K562 (cell line): ENCODE results near the gene LCE3A. TPM values are rescaled to one million over a fixed set of nuclear protein-coding genes. Genes with fewer than 3 reads are reported as not detected.
"Not testable (repeated sequence)": the region's sequence is repeated elsewhere in the genome, so short reads cannot be mapped to it uniquely, and the experiment has no call there.

Experiments
- ATAC-seq: fragments of 200-7000 bp; cut with Tn5 transposase; 3 replicates; pipeline ENCODE4 v1.9.1; 2020; ENCODE audit warnings: moderate library complexity
- BruUV-seq: library from RNA; stranded (reverse); fragments of 400-500 nt; replicated peaks from 2 replicates; lab custom pipeline; 2021; lab: Mats Ljungman, UMichigan
- CTCF ChIA-PET: fragments of 300-600 bp; formaldehyde crosslinking; extraction: SDS; loops from one replicate; lab custom pipeline; 2021; ENCODE audit warnings: low intra/inter-chr PET ratio; lab: Yijun Ruan, JAX
- POLR2A ChIA-PET: fragments of 300-600, 350-650 bp; sonication (Branson Sonifier 250); formaldehyde crosslinking; extraction: SDS; loops from one replicate; lab custom pipeline; 2021; ENCODE audit warnings: antibody characterized with exemption, inconsistent platforms; lab: Yijun Ruan, JAX
- DNase-seq, 4 experiments: peaks; one replicate each; pipeline versions ENCODE4 v3.0.0 to v3.0.0-alpha.2; 2011 to 2018; ENCODE audit warnings: low spot score in 3 of 4, mixed read lengths in 3 of 4; ENCODE audit errors: extremely low read depth in 1 of 4
- FAIRE-seq: peaks from 2 replicates; lab custom pipeline; 2011; peaks lifted over from hg19 to GRCh38; lab: Jason Lieb, UNC
- H2AFZ ChIP-seq: 2 replicates; pipeline ENCODE4 v1.6.0; 2011; ENCODE audit warnings: low read depth, low read length, control low read depth, inconsistent platforms
- H3K27ac ChIP-seq: fragments of 200-600 bp; 3 replicates; pipeline ENCODE4 v1.8.0; 2011; ENCODE audit warnings: low read depth, mild to moderate bottlenecking, control low read depth, inconsistent platforms, low read length, moderate library complexity, mixed read lengths; ENCODE audit errors: extremely low read depth
- H3K27me3 ChIP-seq, 2 experiments: fragments of 300-600 bp in 1 of 2; 2 replicates in 1 of 2; 3 replicates in 1 of 2; pipeline versions ENCODE4 v1.6.0 to v1.8.0; 2011; ENCODE audit warnings: inconsistent platforms in 2 of 2, low read length in 2 of 2, mild to moderate bottlenecking in 1 of 2, mixed read lengths in 1 of 2, moderate library complexity in 1 of 2; ENCODE audit not compliant: control insufficient read depth in 2 of 2, insufficient read depth in 2 of 2
- H3K36me3 ChIP-seq: fragments of 300-600 bp; 3 replicates; pipeline ENCODE4 v1.8.0; 2011; ENCODE audit warnings: mild to moderate bottlenecking, low read length, inconsistent platforms; ENCODE audit not compliant: control insufficient read depth, insufficient read depth
- H3K4me1 ChIP-seq, 2 experiments: fragments of 200-600 bp in 1 of 2; replicated peaks in 1 of 2; 2 replicates in 1 of 2; 3 replicates in 1 of 2; pipeline versions ENCODE4 v1.5.1 to v1.8.0; 2011; ENCODE audit warnings: inconsistent platforms in 2 of 2, low read length in 2 of 2, mild to moderate bottlenecking in 1 of 2, mixed read lengths in 1 of 2, moderate library complexity in 1 of 2; ENCODE audit not compliant: control insufficient read depth in 2 of 2, insufficient read depth in 2 of 2
- H3K4me2 ChIP-seq: 2 replicates; pipeline ENCODE4 v1.6.1; 2011; ENCODE audit warnings: low read length, control low read depth, inconsistent platforms, mixed read lengths; ENCODE audit not compliant: insufficient read depth
- H3K4me3 ChIP-seq: fragments of 200-600 bp; sonication (generic), shearing (Covaris generic); 2 replicates; pipeline ENCODE4 v1.5.1; 2016; ENCODE audit warnings: control low read depth, inconsistent platforms
- H3K79me2 ChIP-seq: fragments of 200-600 bp; 3 replicates; pipeline ENCODE4 v1.8.0; 2011; ENCODE audit warnings: low read length, inconsistent platforms; ENCODE audit not compliant: control insufficient read depth, insufficient read depth
- H3K9ac ChIP-seq, 2 experiments: 2 replicates each; pipeline versions ENCODE4 v1.6.0 to v1.6.1; 2011; ENCODE audit warnings: low read depth in 2 of 2, low read length in 2 of 2, control low read depth in 1 of 2, inconsistent platforms in 1 of 2, mild to moderate bottlenecking in 1 of 2, mixed read lengths in 1 of 2; ENCODE audit not compliant: insufficient read depth in 1 of 2
- H3K9me1 ChIP-seq: one replicate; pipeline ENCODE4 v1.6.0; 2011; ENCODE audit warnings: inconsistent platforms, mild to moderate bottlenecking, low read length, moderate library complexity; ENCODE audit not compliant: control insufficient read depth, insufficient read depth
- H3K9me3 ChIP-seq: replicated peaks from 2 replicates; pipeline ENCODE4 v1.5.1; 2011; ENCODE audit warnings: low read depth, low read length, inconsistent platforms; ENCODE audit not compliant: control insufficient read depth, insufficient read depth
- H4K20me1 ChIP-seq: replicated peaks from 2 replicates; pipeline ENCODE4 v1.6.1; 2011; ENCODE audit warnings: low read length, inconsistent platforms, mixed read lengths; ENCODE audit not compliant: control insufficient read depth, insufficient read depth
- CHD1 ChIP-seq: fragments of 200-600 bp; sonication (generic); IDR thresholded peaks from one replicate; pipeline ENCODE4 v1.6.1; 2012; ENCODE audit warnings: mild to moderate bottlenecking, moderate library complexity, low read length, inconsistent platforms
- MTA1 ChIP-seq: fragments of 450-650 bp; IDR thresholded peaks from 2 replicates; pipeline ENCODE4 v1.6.1; 2017; ENCODE audit warnings: borderline replicate concordance
- NR1H2 ChIP-seq: sonication (generic); formaldehyde crosslinking; IDR thresholded peaks from 2 replicates; pipeline ENCODE4 v1.4.0; 2020; ENCODE audit warnings: mild to moderate bottlenecking, missing genetic modification reagents
- SP1 ChIP-seq: sonication (generic); formaldehyde crosslinking; IDR thresholded peaks from 2 replicates; pipeline ENCODE4 v1.8.1; 2022; ENCODE audit warnings: mild to moderate bottlenecking, missing genetic modification reagents
- ZNF146 ChIP-seq: IDR thresholded peaks from one replicate; pipeline ENCODE4 v1.6.1; 2018; ENCODE audit warnings: missing compliant biosample characterization; ENCODE audit not compliant: unreplicated experiment
- ZNF24 ChIP-seq: fragments of 450-650 bp; IDR thresholded peaks from 2 replicates; pipeline ENCODE4 v1.6.1; 2016
- ZNF347 ChIP-seq: fragments of 450-650 bp; formaldehyde crosslinking; IDR thresholded peaks from 2 replicates; pipeline ENCODE4 v1.4.0; 2020; ENCODE audit warnings: low read depth, mild to moderate bottlenecking, moderate library complexity
- ZNF764 ChIP-seq: fragments of 250-450 bp; sonication (Bioruptor Pico); IDR thresholded peaks from 2 replicates; pipeline ENCODE4 v1.4.0; 2020; ENCODE audit warnings: low read depth, mild to moderate bottlenecking, moderate library complexity
- ZNF77 ChIP-seq: fragments of 250-450 bp; sonication (Bioruptor Pico); IDR thresholded peaks from 2 replicates; pipeline ENCODE4 v1.5.0; 2020
- WGBS: fragments of 100-300 bp; shearing (Covaris generic); methylation state at CpG from one replicate; pipeline ENCODE4 v1.1.6; 2016; ENCODE audit warnings: low coverage, mixed read lengths; ENCODE audit not compliant: insufficient coverage; ENCODE audit errors: missing lambda C conversion rate; 5-methylcytosine and 5-hydroxymethylcytosine counted together
- in situ Hi-C: fragments of 300-500 bp; cut with MboI; formaldehyde crosslinking; loops from 4 replicates; pipeline ENCODE4 v1.15.0; 2018; ENCODE audit warnings: inconsistent platforms, mixed read lengths
- intact Hi-C: fragments of 100-400 bp; cut with micrococcal nuclease; formaldehyde crosslinking; loops from 2 replicates; pipeline ENCODE4 v1.14.2; 2022
- polyA plus RNA-seq, 8 experiments: library from polyadenylated mRNA; depleted of rRNA in 4 of 8; stranded (reverse) in 5 of 8; unstranded in 3 of 8; fragments of >200 nt; fragmentation: Nextera tagmentation in 2 of 8; fragmentation: Illumina TruSeq in 1 of 8; extraction: Ambion mirVana in 2 of 8; extraction: Trizol in 1 of 8; gene quantifications; 2 replicates each; pipeline versions ENCODE4 v1.2.1 to v1.2.3, GENCODE V29; 2011 to 2014; ENCODE audit warnings: inconsistent platforms in 1 of 8, missing spikeins in 1 of 8
- total RNA-seq, 7 experiments: library from RNA; depleted of rRNA in 6 of 7; stranded (reverse); fragments of >200 nt in 6 of 7; fragmentation: Illumina TruSeq in 2 of 7; extraction: Trizol in 2 of 7; gene quantifications; 2 replicates each; pipeline versions ENCODE4 v1.2.1 to v1.2.3, GENCODE V29; 2011 to 2021; ENCODE audit warnings: low replicate concordance in 1 of 7
- TF ChIP-seq, protein P1 (sequence below): fragments of 250-450 bp; sonication (Bioruptor Pico); IDR thresholded peaks from 2 replicates; pipeline ENCODE4 v1.4.0; 2020; ENCODE audit warnings: borderline replicate concordance

LCE3A gene
- total and polyA plus RNA-seq, 9 of the 15 experiments (the other 6 are each of a cell fraction or from before 2014, with no cell fraction given): not detected

DNA sequence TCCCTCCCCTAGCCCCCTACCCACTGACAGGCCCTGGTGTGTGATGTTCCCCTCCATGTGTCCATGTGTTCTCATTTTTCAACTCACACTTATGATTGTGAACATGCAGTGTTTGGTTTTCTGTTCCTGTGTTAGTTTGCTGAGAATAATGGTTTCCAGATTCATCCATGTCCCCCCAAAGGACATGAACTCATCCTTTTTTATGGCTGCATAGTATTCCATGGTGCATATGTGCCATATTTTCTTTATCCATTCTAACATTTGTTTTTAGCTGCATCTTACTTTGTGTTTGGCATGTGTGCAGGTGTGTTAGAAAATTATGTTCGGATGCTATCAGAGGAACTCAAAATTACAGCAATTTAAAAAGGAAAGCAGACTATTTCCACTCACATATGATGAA lies 43.3 kb upstream of the LCE3A start:
- H3K4me2 ChIP-seq, POLR2A ChIA-PET, H4K20me1 ChIP-seq, H3K9ac ChIP-seq, H3K79me2 ChIP-seq, H3K36me3 ChIP-seq, BruUV-seq, in situ Hi-C loops, H3K4me3 ChIP-seq, H2AFZ ChIP-seq, intact Hi-C loops, H3K9me3 ChIP-seq, CTCF ChIA-PET: not testable (repeated sequence)
- peak; percentile 54 for TF ChIP-seq ZNF146 (CRISPR knock-in tag)
- TF ChIP-seq, all 486 proteins: peak for 1; not testable (repeated sequence) for 485
- not testable (repeated sequence) for DNase-seq, H3K27me3 ChIP-seq, FAIRE-seq, ATAC-seq, H3K9me1 ChIP-seq, H3K27ac ChIP-seq, H3K4me1 ChIP-seq
- WGBS: 0% methylated on average over 1 of the region's 1 CpG

DNA sequence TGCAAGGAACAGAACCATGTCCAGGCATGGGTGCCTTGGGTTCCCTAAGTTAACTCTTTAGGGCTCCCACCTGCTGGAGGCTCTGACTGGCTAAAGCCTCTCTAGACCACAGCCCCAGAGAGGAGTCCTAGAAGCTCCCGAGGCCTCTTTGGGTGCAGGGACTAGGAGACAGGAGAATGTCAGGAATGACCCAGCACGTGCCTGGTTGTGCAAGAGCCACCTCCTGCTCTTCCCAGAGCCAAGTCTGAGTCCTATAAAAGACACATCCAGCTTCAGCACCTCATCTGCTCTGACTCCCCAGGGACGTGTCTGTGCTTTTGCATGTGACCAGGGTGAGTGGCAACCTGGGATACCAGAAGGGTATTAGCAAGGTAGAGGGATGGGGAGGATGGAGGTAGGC lies 40.2 kb upstream of the LCE3A start, which contains the start of gene LCE2D:
Gene LCE2D, plus strand, starts transcription at position 283 of the 400 bp plus-strand sequence. CDS start 726 bp downstream, outside the sequence.
- Histone ChIP-seq H2AFZ (no peak within 1 kb of the TSS), H3K79me2 (no peaks in the 10 kb centered on the region), H3K27ac (no peak within 1 kb of the TSS), H3K4me1 (no peaks in the 10 kb centered on the region), H3K4me3 (no peak within 1 kb of the TSS), H3K4me2 (no peak within 1 kb of the TSS), H3K9me3 (no peaks in the 10 kb centered on the region), H3K36me3 (no peaks in the 10 kb centered on the region), H3K27me3 (no peaks in the 10 kb centered on the region), H4K20me1 (no peaks in the 10 kb centered on the region), H3K9ac (no peak within 1 kb of the TSS), H3K9me1 (no peaks in the 10 kb centered on the region)
- CTCF ChIA-PET: no interaction called here
- in situ Hi-C loops (no loop called here), intact Hi-C loops (no loop called here)
- WGBS: 4% methylated on average over 3 of the region's 3 CpGs
- POLR2A ChIA-PET: interaction anchor here (0.5 kb wide), 1 partner anchor 13 kb away, joined by 3 read pairs; no protein-coding TSS in a partner anchor
- no TSS peak for BruUV-seq
- ATAC-seq (no peak), DNase-seq (no peak), FAIRE-seq (no peak)
- TF ChIP-seq ZNF347 (CRISPR knock-in tag): no peak
- TF ChIP-seq ZNF77 (CRISPR knock-in tag): no peak
- TF ChIP-seq CHD1: no peak
- TF ChIP-seq MTA1: no peak
- TF ChIP-seq, protein P1, sequence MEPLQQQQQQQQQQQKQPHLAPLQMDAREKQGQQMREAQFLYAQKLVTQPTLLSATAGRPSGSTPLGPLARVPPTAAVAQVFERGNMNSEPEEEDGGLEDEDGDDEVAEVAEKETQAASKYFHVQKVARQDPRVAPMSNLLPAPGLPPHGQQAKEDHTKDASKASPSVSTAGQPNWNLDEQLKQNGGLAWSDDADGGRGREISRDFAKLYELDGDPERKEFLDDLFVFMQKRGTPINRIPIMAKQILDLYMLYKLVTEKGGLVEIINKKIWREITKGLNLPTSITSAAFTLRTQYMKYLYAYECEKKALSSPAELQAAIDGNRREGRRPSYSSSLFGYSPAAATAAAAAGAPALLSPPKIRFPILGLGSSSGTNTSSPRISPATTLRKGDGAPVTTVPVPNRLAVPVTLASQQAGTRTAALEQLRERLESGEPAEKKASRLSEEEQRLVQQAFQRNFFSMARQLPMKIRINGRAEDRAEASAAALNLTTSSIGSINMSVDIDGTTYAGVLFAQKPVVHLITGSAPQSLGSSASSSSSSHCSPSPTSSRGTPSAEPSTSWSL (CRISPR knock-in tag): no peak
- no peak for TF ChIP-seq NR1H2 (CRISPR knock-in tag)
- no peak for TF ChIP-seq ZNF764 (CRISPR knock-in tag)
- no peak for TF ChIP-seq SP1
- TF ChIP-seq ZNF24: no peak
